ENCODE results near the gene LRRFIP1.

Gene LRRFIP1

GRCh38 chr2:237642038-237642734, 14.8 kb downstream of the LRRFIP1 start:
- no peak for DNase-seq

- DNase-seq, result no peak
Measured at GRCh38 chr2:237643066-237643465, 15.7 kb downstream of the LRRFIP1 start.

GRCh38 chr2:237643582-237644380, 16.4 kb downstream of the LRRFIP1 start:
- no peak for DNase-seq

- DNase-seq, result no peak
Measured at GRCh38 chr2:237644381-237644703, 17.0 kb downstream of the LRRFIP1 start.

- no peak for DNase-seq
Measured at GRCh38 chr2:237645261-237645660, 17.9 kb downstream of the LRRFIP1 start.

GRCh38 chr2:237647176-237648015, 20.0 kb downstream of the LRRFIP1 start:
- DNase-seq, result no peak

- DNase-seq, result no peak
Measured at GRCh38 chr2:237648016-237648381, 20.6 kb downstream of the LRRFIP1 start.

GRCh38 chr2:237649541-237650454, 22.4 kb downstream of the LRRFIP1 start:
- DNase-seq, result peak; percentile 33

- no peak for DNase-seq
Measured at GRCh38 chr2:237650455-237650850, 23.1 kb downstream of the LRRFIP1 start.

- DNase-seq, result no peak
Measured at GRCh38 chr2:237651761-237652160, 24.4 kb downstream of the LRRFIP1 start.

GRCh38 chr2:237652181-237652580, 24.8 kb downstream of the LRRFIP1 start:
- DNase-seq, result no peak

GRCh38 chr2:237652854-237653253, 25.5 kb downstream of the LRRFIP1 start:
- no peak for DNase-seq

- no peak for DNase-seq
Measured at GRCh38 chr2:237653776-237654558, 26.6 kb downstream of the LRRFIP1 start.

- DNase-seq, result no peak
Measured at GRCh38 chr2:237657063-237657462, 29.7 kb downstream of the LRRFIP1 start.

GRCh38 chr2:237660381-237660900, 33.1 kb downstream of the LRRFIP1 start:
- DNase-seq, result no peak

- no peak for DNase-seq
Measured at GRCh38 chr2:237661270-237661669, 33.9 kb downstream of the LRRFIP1 start.

- DNase-seq, result no peak
Measured at GRCh38 chr2:237661799-237662328, 34.5 kb downstream of the LRRFIP1 start.

- no peak for DNase-seq
Measured at GRCh38 chr2:237662671-237663093, 35.3 kb downstream of the LRRFIP1 start.

GRCh38 chr2:237663517-237664110, 36.2 kb downstream of the LRRFIP1 start:
- DNase-seq, result no peak

GRCh38 chr2:237664151-237664550, 36.8 kb downstream of the LRRFIP1 start:
- no peak for DNase-seq

- no peak for DNase-seq
Measured at GRCh38 chr2:237665713-237666143, 38.3 kb downstream of the LRRFIP1 start.

Measured in activated CD8-positive, alpha-beta memory T cell treated with anti-CD3 and anti-CD28 coated beads for 24 hours (primary cell).